ES-I3 (cell line): ENCODE data around the gene ZCCHC24.

ENCODE experiments used
- H3K36me3 ChIP-seq: 2 replicates; pipeline ENCODE4 v1.6.1; 2013; ENCODE audit warnings: mild to moderate bottlenecking, low read length, control low read depth, moderate library complexity; ENCODE audit not compliant: insufficient read depth
- H3K4me1 ChIP-seq: 2 replicates; pipeline ENCODE4 v1.6.1; 2013; ENCODE audit warnings: mild to moderate bottlenecking, control low read depth, low read length; ENCODE audit not compliant: insufficient read depth
- H3K9ac ChIP-seq: 2 replicates; pipeline ENCODE4 v1.6.1; 2013; ENCODE audit warnings: low read depth, mild to moderate bottlenecking, low read length, moderate library complexity
- H3K9me3 ChIP-seq: 2 replicates; pipeline ENCODE4 v1.6.1; 2013; ENCODE audit warnings: mild to moderate bottlenecking, low read length, moderate library complexity; ENCODE audit not compliant: control insufficient read depth, insufficient read depth

Gene ZCCHC24

DNA sequence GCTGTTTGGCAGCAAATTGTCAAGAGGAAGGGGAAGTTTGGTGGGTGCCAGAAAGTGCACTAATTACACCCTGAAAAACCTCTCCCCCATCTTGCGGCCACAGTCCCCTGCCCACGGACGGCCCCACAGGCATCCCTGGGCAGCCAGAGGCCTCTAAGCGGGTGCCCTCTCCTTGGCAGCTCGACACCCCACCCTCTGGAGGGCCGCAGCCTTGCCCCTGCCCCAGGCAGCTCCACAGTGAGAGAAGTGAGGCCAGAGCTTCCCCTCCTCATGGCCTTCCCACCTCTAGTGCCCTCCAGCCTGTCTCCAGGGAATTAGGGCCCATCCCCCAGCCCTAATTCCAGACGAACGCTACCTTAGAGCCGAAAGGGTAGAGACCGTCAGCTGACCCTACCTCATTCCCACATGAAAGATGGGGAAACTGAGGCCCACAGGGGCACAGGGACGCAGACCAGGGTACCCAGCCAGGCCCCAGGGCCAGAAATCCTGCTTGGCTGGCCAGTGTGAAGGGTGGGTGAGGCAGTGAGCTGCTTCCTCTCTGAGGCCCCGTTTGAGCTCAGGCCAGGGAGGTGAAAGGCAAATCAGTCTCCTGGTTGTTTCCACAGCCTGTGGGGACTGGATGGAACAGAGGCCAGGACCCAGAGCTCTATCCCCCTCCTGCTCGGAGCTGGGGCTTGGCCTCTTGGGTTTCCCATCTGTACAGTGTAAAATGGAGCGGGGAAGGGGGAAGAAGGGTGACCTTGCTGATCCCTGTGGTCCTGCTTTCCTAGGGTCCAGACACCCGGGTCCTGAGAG lies 10.0 kb downstream of the ZCCHC24 start:
- peaks cover 11% of the 10 kb centered on the region; the same call in 1 of the 2 replicates for H3K4me1 ChIP-seq
- no peak overlapping the region for H3K9ac ChIP-seq
- no peaks in the 10 kb centered on the region for H3K9me3 ChIP-seq
- H3K36me3 ChIP-seq = no peaks in the 10 kb centered on the region; the same call in 1 of the 2 replicates

GRCh38 chr10:79434821-79435251 lies 10.6 kb downstream of the ZCCHC24 start:
- no peaks in the 10 kb centered on the region; the same call in 1 of the 2 replicates for H3K36me3 ChIP-seq
- no peak overlapping the region for H3K9ac ChIP-seq
- H3K9me3 ChIP-seq = no peaks in the 10 kb centered on the region
- H3K4me1 ChIP-seq = peaks cover 11% of the 10 kb centered on the region; the same call in 1 of the 2 replicates

- Histone ChIP-seq H3K4me1 (peaks cover 11% of the 10 kb centered on the region; the same call in 1 of the 2 replicates), H3K9ac (no peak overlapping the region), H3K9me3 (no peaks in the 10 kb centered on the region), H3K36me3 (no peaks in the 10 kb centered on the region; the same call in 1 of the 2 replicates)
Measured at GRCh38 chr10:79434223-79434687, 11.2 kb downstream of the ZCCHC24 start.

DNA sequence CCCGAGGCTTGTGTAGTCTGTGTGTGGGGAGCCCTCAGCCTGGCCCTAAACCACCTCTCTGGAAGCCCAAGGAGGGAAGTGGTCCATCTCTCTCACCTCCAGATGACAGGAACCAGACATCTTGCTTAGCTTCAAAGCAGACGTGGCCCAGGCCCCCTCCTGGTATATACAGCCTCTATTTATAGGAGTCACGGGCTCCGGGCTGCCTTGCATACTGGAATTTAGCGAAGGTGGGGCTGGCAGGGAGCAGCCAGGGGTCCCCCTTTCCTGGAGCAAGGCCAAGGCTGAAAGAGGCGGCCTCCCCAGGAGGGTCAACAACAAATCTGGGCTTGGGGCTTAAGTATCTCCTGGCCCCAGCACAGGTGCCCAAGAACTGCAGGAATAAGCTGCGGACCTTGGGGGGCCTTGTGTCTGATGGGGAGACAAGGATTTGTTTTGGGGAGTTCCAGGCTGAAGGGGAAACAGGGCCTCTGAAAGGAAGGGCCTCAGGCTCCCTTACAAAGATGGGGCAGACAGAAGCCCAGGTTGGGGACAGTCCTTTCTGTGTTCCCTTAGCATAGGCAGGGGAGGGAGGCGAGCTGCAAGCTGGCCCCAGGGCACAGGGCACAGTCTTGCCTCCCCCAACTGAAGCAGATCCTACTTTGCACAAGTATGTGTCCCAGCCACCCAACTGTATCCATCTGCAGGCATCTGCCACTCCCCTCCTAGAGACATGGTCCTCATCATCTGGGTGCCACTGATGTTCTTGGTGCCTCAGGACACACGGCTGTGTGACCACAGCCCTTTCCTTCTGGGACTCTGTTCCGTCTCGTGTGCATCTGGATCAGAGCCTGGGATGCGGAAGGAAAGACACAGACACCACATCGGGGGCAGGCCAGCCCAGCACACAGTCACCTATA lies 11.9 kb downstream of the ZCCHC24 start:
- Histone ChIP-seq H3K9ac (no peak overlapping the region), H3K4me1 (peaks cover 11% of the 10 kb centered on the region; the same call in 1 of the 2 replicates), H3K36me3 (no peaks in the 10 kb centered on the region; the same call in 1 of the 2 replicates), H3K9me3 (no peaks in the 10 kb centered on the region)

DNA sequence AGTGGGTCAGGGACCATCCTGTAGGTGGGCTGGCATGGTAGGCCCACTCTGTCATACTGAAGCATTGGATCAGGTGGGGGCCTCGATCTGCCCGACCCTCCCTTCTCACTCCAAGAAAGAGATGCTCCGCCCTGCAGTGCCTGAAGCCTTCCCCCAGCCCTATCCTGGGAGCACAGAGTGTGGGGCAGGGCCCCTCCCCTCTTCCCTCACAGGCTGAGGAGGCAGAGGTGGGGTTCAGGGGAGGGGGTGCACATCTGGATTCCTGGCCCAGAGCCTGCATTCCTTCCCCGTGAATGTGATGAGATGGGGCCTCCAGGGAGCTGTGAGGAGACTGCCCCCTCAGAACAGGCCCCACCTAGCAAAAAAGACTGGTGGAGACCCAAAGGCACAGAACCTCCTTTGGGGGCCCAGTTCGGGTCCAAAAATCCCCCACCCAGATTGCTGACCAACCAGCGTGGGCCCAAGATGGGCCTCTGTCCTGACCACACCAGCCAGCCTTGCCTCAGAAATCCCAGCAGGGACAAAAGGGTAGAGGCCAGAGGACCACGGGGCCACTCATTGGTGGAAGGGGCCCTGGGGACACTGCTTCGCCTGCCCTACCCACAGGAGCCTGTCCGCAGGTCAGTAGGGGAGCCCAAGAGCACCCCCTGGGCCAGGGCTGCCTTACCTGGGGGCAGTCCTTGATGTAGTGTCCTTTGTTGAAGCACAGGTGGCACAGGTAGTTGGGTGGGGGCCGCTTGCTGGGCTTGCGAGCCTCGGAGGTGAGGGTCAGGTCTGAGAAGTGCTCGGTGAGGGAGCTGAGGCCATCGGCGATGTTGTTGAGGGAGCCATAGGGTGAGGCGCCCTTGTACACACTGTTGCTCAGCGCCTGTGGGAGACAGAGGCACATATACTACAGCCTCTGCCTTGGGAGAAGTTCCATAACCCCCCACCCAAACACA lies 13.3 kb downstream of the ZCCHC24 start:
- no peaks in the 10 kb centered on the region for H3K9me3 ChIP-seq
- H3K9ac ChIP-seq = no peak overlapping the region
- peaks cover 11% of the 10 kb centered on the region; the same call in 1 of the 2 replicates for H3K4me1 ChIP-seq
- no peaks in the 10 kb centered on the region; the same call in 1 of the 2 replicates for H3K36me3 ChIP-seq

DNA sequence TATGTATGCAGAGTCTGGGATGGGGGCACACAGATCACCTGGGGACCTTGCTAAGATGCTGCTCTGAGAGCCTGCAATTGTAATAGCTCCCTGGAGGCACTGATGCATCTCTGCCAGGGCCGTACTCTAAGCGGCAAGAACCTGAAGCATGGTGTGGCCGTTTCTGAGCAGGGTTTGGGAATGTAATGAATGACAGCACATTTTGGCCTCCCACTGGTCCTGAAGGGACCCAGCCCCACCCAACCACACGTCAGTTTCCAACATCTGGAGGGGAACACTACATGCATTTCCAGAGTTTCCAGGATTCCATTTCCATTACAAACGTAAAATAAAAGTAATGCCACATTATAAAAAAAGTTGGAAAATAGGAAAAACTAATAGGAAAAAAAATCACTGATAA lies 14.0 kb downstream of the ZCCHC24 start:
- no peaks in the 10 kb centered on the region for H3K9me3 ChIP-seq
- H3K36me3 ChIP-seq = no peaks in the 10 kb centered on the region; the same call in 1 of the 2 replicates
- no peak overlapping the region for H3K9ac ChIP-seq
- H3K4me1 ChIP-seq = peaks cover 11% of the 10 kb centered on the region; the same call in 1 of the 2 replicates

DNA sequence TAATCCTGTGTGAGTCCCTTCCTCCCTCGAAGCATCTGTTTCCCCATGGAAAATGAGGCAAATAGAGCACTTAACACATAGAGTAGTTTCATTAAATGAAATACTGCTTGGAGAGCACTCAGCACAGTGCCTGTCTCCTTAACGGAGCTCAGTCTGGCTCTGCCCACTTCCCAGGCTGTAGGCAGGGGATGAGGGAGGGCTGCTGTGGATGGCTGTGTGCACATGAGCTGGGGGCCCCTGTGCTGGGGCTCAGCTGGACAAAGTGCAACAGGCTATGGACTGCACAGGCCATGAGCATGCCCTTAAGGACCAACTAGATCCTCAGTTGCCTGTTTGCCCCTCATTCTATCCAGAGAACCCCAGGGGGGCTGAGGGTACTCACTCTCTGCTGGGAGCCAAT lies 14.5 kb downstream of the ZCCHC24 start:
- no peaks in the 10 kb centered on the region for H3K9me3 ChIP-seq
- H3K36me3 ChIP-seq = no peaks in the 10 kb centered on the region; the same call in 1 of the 2 replicates
- H3K9ac ChIP-seq = no peak overlapping the region
- peaks cover 11% of the 10 kb centered on the region; the same call in 1 of the 2 replicates for H3K4me1 ChIP-seq

DNA sequence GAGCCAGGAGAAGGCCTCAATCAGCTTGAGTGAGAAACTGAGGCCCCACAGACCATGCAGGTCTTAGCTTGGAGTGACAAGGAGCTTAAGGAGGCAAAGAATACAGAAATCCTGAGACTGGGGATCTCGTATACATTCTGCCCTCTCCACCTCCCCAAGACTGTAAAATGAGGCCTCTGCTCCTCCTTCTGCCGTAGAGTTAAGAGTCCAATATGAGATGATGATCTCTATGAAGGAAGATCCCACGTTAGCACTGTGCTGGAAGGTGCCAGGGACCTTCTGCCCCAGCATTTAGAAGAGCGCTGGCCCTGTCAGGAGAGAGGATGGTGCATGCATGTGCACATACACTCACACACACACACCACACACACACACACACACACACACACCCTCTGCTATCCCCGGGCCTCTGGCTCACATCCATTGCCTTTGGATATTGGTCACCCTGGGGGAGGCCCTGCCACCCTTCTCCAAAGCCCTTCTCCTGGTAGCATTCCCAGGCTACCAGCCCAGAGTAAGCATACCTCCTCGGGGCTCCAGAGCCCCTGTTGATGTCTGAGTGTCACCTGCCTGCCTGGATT lies 15.0 kb downstream of the ZCCHC24 start:
- Histone ChIP-seq H3K9me3 (no peaks in the 10 kb centered on the region), H3K36me3 (no peaks in the 10 kb centered on the region; the same call in 1 of the 2 replicates), H3K4me1 (peaks cover 6% of the 10 kb centered on the region; the same call in 1 of the 2 replicates), H3K9ac (no peak overlapping the region)

DNA sequence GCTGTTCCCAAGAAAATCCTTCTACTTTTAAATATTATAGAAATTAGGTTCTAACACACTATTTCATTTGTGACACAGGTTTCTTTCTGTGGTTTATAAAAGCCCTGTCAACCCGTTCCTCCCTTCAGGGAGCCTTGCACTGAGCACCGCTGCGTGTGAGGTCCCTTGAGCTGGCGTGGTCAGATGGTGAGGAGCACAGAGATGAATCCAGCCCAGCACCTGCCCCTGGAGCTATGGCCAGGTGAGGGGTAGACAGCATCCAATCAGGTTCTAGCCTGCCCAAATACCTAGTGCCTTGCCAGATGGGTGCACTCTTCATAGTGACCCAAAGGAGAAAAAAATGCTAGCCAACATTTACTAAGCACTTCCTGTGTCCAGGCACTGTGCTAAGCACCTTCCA lies 15.7 kb downstream of the ZCCHC24 start:
- no peaks in the 10 kb centered on the region; the same call in 1 of the 2 replicates for H3K36me3 ChIP-seq
- H3K9ac ChIP-seq = no peak overlapping the region
- H3K4me1 ChIP-seq = peaks cover 5% of the 10 kb centered on the region; the same call in 1 of the 2 replicates
- H3K9me3 ChIP-seq = no peaks in the 10 kb centered on the region

DNA sequence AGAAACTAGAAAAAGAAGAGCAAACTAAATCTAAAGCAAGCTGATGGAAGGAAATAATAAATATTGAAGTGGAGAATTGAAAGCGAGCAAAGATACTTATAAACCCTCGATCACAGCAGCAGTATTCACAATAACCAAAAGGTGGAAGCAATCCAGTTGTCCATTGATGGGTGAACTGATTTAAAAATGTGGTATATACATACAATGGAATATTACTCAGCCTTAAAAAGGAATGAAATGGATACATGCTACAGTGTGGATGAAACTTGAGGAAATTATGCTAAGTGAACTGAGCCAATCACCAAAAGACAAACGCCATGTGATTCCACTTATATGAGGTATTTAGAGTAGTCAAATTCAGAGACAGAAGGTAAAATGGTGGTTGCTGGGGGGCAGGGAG lies 17.5 kb downstream of the ZCCHC24 start:
- no peaks in the 10 kb centered on the region for H3K4me1 ChIP-seq
- no peak overlapping the region for H3K9ac ChIP-seq
- no peaks in the 10 kb centered on the region for H3K36me3 ChIP-seq
- no peaks in the 10 kb centered on the region for H3K9me3 ChIP-seq

DNA sequence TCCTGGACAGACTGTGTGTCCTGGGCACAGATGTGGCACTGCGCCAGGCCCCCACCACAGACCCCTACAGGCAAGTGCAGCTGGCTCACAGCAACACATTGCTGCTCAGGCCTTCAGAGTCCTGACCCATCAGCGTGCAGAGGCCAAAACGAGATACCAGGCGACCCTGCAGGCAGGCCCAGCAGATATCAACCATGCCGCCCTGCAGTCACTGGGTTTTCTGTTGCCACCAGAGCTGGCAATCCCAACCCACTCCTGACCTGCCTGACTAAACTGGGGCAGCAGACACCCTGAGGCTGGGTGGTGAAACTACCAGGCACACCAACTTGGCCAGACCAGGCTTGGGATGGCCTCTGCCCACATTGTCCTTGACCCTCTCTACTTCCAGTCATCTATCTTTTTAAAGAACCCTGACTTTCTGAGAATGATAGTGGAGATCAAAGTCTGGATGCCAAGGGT lies 20.3 kb downstream of the ZCCHC24 start:
- Histone ChIP-seq H3K4me1 (no peaks in the 10 kb centered on the region; the same call in 1 of the 2 replicates), H3K9ac (no peak overlapping the region), H3K36me3 (no peaks in the 10 kb centered on the region), H3K9me3 (no peaks in the 10 kb centered on the region)

DNA sequence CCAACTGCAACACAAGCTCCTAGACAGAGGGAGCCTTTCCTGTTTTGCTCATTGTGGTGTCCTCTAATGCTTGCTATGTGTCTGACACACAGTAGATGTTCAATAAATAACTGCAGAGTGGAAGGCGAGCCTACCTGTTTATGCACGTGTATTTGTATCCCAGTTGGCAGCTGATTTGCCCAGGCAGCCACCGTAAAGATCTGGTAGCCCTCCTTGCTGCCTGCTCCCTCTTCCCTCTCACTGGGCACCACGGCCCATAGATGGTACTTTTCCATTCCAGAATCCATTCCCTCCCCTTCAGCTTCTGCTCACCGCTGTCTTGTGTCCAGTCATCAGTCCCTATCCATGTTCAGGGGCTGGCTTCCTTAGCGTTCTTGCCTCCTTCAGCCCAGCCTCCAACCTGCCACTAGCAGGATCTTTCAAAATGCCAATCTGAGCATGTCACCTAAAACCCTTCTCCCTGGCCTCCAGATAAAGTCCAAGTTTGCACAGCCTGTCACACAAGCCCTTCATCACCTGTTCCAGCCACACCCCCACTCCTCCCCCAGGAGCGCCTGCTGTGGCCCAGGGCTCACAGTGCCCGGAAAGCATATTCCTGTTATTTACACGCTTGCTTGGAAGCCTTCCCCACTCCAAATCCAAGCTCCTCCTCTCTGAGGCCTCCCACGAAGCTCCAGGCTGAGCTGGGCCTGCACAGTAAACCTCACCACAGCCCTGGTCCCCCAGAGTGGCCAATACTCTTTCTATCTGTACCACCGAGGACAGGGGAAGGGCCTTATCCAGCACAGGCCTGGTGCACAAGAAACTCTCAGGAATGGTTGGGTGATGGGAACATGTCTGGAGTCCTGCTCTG lies 21.0 kb downstream of the ZCCHC24 start:
- peaks cover 3% of the 10 kb centered on the region for H3K4me1 ChIP-seq
- H3K36me3 ChIP-seq = no peaks in the 10 kb centered on the region
- no peaks in the 10 kb centered on the region for H3K9me3 ChIP-seq
- no peak overlapping the region for H3K9ac ChIP-seq
